ENCODE data around the gene MYO1D.

DNA sequence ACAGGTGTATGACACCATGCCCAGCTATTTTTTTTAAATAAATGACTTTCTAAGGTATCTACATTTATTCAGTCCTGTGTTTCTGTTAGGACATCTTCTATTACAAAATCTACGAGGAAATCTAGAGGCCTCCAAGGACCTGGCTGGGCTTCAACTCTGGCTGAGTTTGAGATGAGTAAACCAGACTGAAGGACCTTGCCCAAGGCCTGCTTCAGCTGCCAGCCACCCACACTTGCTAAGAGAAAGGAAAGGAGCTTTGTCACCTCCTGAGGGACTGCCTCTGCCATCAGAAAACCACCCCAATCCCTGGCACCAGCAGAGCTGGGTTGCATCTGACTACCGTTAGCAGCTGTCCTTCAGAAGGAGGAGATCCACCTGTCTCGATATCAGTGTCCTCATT is 1.3 kb upstream of the MYO1D start:
- TF ChIP-seq POLR2A (IDR thresholded peaks at IDR 0.05) (no peak), CTCF (IDR thresholded peaks at IDR 0.05) (no peak)
